BLaER1 (cell line): ENCODE data around the gene MBP.

ENCODE experiments used
- H3K27ac ChIP-seq: shearing (Covaris generic); formaldehyde crosslinking; 2 replicates; pipeline ENCODE4 v1.8.1; 2022
- H3K27me3 ChIP-seq: shearing (Covaris generic); formaldehyde crosslinking; 2 replicates; pipeline ENCODE4 v1.8.1; 2022
- H3K36me3 ChIP-seq: shearing (Covaris generic); formaldehyde crosslinking; 2 replicates; pipeline ENCODE4 v1.8.1; 2022
- H3K4me1 ChIP-seq: shearing (Covaris generic); formaldehyde crosslinking; 2 replicates; pipeline ENCODE4 v1.8.1; 2022
- H3K4me2 ChIP-seq: shearing (Covaris generic); formaldehyde crosslinking; 2 replicates; pipeline ENCODE4 v1.8.1; 2022
- H3K4me3 ChIP-seq: shearing (Covaris generic); formaldehyde crosslinking; 2 replicates; pipeline ENCODE4 v1.8.1; 2022
- H3K9ac ChIP-seq: shearing (Covaris generic); formaldehyde crosslinking; 2 replicates; pipeline ENCODE4 v1.8.1; 2022
- H3K9me3 ChIP-seq: shearing (Covaris generic); formaldehyde crosslinking; 2 replicates; pipeline ENCODE4 v1.8.1; 2022
- H4K20me1 ChIP-seq: shearing (Covaris generic); formaldehyde crosslinking; 2 replicates; pipeline ENCODE4 v1.8.1; 2022
- Cebpa-rat ChIP-seq: shearing (Covaris generic); IDR thresholded peaks from 2 replicates; pipeline ENCODE4 v1.8.1; 2022

MBP gene

GRCh38 chr18:77165503-77166188 lies 33.1 kb upstream of the MBP start:
- H3K27ac ChIP-seq: no peak overlapping the region
- H3K4me1 ChIP-seq: peaks cover 25% of the 10 kb centered on the region
- no peaks in the 10 kb centered on the region for H3K36me3 ChIP-seq
- no peaks in the 10 kb centered on the region for H3K27me3 ChIP-seq
- no peaks in the 10 kb centered on the region for H4K20me1 ChIP-seq
- H3K4me2 ChIP-seq: no peak overlapping the region
- no peaks in the 10 kb centered on the region for H3K9me3 ChIP-seq
- H3K9ac ChIP-seq: no peak overlapping the region
- TF ChIP-seq Cebpa-rat: no peak
- H3K4me3 ChIP-seq: no peak overlapping the region

DNA sequence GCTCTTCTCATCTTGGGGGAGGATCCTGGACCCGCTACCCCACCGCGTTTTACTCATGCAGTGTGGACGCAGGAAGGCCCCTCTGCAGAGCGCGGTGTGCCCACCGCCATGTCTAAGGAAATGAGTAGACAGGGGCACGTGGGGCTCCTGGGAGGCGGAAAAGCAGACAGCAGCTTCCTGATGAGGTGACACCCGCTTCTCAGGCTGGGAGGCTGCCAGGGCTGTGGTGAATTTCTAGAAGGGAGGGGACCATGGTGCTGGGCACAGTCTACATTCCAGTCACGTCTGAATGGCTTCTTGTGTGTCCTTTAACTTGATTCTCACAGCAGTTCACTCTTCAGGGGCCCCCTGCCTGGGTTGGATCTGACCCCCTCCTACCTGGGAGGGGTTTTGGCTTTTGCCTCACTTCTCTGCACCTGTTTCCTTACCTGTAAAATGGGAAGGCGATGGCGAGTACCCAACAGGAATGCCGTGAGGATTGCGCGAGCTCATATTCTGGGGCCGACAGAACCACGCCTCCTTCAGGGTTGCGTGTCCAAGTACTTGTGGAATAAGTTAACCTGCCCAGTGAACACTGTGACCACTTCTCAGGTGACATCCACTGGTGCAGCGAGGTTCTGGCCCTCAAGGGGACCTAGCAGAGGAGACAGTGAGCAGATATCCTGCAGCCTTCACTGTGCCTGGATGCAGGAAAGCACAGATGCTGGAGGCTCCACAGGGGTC lies 32.3 kb upstream of the MBP start:
- Histone ChIP-seq H3K4me1 (peaks cover 25% of the 10 kb centered on the region), H3K4me2 (peak overlapping the region; percentile 11; the same call in 1 of the 2 replicates), H3K9ac (no peak overlapping the region), H3K36me3 (no peaks in the 10 kb centered on the region), H4K20me1 (no peaks in the 10 kb centered on the region), H3K27ac (no peak overlapping the region), H3K9me3 (no peaks in the 10 kb centered on the region), H3K4me3 (no peak overlapping the region), H3K27me3 (no peaks in the 10 kb centered on the region)
- TF ChIP-seq Cebpa-rat: no peak

DNA sequence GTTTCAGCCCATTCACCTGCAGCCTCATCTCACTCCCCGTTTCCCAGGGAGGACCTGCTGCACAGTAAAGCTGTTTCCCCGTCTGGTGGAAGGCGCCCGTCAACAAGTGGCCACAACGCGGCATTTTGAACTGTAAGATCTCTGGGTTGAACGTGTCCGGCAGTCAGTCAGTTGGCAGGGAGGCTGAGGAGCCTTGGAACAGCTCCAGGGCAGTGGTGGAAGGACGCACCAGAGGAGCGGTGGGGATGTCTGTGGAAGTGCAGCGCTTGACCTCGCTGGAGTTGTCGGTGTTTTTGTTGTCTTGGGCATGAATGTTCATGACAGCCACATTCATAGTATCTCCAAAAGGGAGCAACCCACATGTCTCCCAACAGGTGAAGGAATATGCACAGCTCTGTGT lies 31.4 kb upstream of the MBP start:
- H3K27ac ChIP-seq: no peak overlapping the region
- no peak for TF ChIP-seq Cebpa-rat
- no peaks in the 10 kb centered on the region for H3K27me3 ChIP-seq
- no peak overlapping the region for H3K4me3 ChIP-seq
- H3K9ac ChIP-seq: no peak overlapping the region
- no peak overlapping the region for H3K4me2 ChIP-seq
- no peaks in the 10 kb centered on the region for H4K20me1 ChIP-seq
- no peaks in the 10 kb centered on the region for H3K36me3 ChIP-seq
- H3K4me1 ChIP-seq: peaks cover 18% of the 10 kb centered on the region
- H3K9me3 ChIP-seq: no peaks in the 10 kb centered on the region

- Histone ChIP-seq H3K9me3 (no peaks in the 10 kb centered on the region), H3K4me1 (peaks cover 6% of the 10 kb centered on the region; the same call in 1 of the 2 replicates), H3K4me3 (no peak overlapping the region), H4K20me1 (no peaks in the 10 kb centered on the region), H3K27ac (no peak overlapping the region), H3K36me3 (no peaks in the 10 kb centered on the region), H3K4me2 (no peak overlapping the region), H3K9ac (no peak overlapping the region), H3K27me3 (no peaks in the 10 kb centered on the region)
- TF ChIP-seq Cebpa-rat: no peak
Measured at GRCh38 chr18:77162580-77162979, 30.0 kb upstream of the MBP start.

DNA sequence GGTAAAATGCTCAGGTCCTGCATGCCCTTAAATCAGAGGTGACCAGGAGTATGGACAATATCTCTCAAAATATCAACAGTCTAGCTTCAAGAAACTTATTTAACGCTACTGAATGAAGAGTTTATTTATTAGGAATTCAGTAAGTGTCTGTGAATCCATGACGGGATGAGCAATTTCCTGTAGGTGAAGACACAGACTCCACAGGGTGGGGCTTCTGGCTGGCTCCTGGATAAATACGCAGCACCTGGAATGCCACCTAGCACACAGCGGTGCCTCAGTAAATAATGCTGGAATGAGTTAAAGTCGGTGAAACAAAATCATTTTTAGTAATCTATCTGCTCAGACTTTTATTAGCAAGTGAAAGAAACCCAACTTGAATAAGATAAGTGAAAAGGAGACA lies 29.4 kb upstream of the MBP start:
- peaks cover 6% of the 10 kb centered on the region; the same call in 1 of the 2 replicates for H3K4me1 ChIP-seq
- no peak overlapping the region for H3K27ac ChIP-seq
- H3K4me3 ChIP-seq: no peak overlapping the region
- no peaks in the 10 kb centered on the region for H3K36me3 ChIP-seq
- H3K27me3 ChIP-seq: no peaks in the 10 kb centered on the region
- H3K9ac ChIP-seq: no peak overlapping the region
- no peak overlapping the region for H3K4me2 ChIP-seq
- no peaks in the 10 kb centered on the region for H4K20me1 ChIP-seq
- no peaks in the 10 kb centered on the region for H3K9me3 ChIP-seq
- no peak for TF ChIP-seq Cebpa-rat

- Histone ChIP-seq H3K36me3 (no peaks in the 10 kb centered on the region), H4K20me1 (no peaks in the 10 kb centered on the region), H3K9me3 (no peaks in the 10 kb centered on the region), H3K4me1 (peaks cover 6% of the 10 kb centered on the region; the same call in 1 of the 2 replicates), H3K4me3 (no peak overlapping the region), H3K4me2 (no peak overlapping the region), H3K27me3 (no peaks in the 10 kb centered on the region), H3K27ac (no peak overlapping the region), H3K9ac (no peak overlapping the region)
- TF ChIP-seq Cebpa-rat: no peak
Measured at GRCh38 chr18:77161383-77161782, 28.8 kb upstream of the MBP start.

DNA sequence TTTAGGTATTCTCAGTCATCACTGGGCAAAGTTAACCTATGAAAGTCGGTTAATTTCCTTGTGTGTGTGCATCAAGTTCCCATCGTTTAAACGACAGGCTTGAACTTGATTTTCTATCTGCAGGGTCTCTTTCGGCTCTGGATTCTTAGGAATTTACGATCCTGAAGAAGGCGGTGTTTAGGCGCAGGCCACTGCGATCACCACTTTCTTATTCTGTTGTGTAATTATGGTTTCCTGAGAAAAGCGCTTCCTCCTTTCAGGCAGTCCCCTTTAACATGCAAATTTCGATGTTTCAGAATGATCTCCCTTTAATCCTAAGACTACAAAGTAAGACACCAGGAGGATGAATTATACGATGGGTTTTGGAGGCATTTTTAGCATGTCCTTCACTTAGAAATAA lies 27.9 kb upstream of the MBP start:
- Histone ChIP-seq H3K27ac (no peak overlapping the region), H3K9me3 (no peaks in the 10 kb centered on the region), H3K4me1 (peaks cover 6% of the 10 kb centered on the region; the same call in 1 of the 2 replicates), H4K20me1 (no peaks in the 10 kb centered on the region), H3K4me2 (no peak overlapping the region), H3K36me3 (no peaks in the 10 kb centered on the region), H3K9ac (no peak overlapping the region), H3K27me3 (no peaks in the 10 kb centered on the region), H3K4me3 (no peak overlapping the region)
- no peak for TF ChIP-seq Cebpa-rat

GRCh38 chr18:77157312-77157711 lies 24.7 kb upstream of the MBP start:
- no peaks in the 10 kb centered on the region for H4K20me1 ChIP-seq
- H3K27ac ChIP-seq: no peak overlapping the region
- H3K4me2 ChIP-seq: no peak overlapping the region
- H3K9me3 ChIP-seq: no peaks in the 10 kb centered on the region
- H3K9ac ChIP-seq: no peak overlapping the region
- no peaks in the 10 kb centered on the region for H3K4me1 ChIP-seq
- no peaks in the 10 kb centered on the region for H3K27me3 ChIP-seq
- H3K4me3 ChIP-seq: no peak overlapping the region
- H3K36me3 ChIP-seq: no peaks in the 10 kb centered on the region
- no peak for TF ChIP-seq Cebpa-rat

DNA sequence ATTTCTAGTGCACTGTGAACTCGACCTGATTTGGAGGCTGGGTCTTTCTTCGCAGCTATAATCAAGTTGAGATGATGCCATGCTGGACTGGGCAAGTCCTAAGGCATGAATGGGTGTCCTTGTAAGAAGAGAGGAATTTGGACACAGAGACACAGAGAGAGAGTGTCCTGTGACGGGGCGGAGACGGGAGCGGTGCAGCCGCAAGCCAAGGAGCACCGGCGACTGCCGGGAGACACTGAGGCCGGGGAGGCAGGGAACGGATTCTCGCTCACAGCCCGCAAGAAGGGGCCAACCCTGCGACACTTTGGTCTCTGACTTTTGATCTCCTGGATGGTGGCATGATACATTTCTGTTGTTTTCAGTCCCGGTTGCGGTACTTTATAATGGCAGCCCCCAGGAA lies 22.4 kb upstream of the MBP start:
- no peak overlapping the region for H3K27ac ChIP-seq
- H4K20me1 ChIP-seq: no peaks in the 10 kb centered on the region
- H3K9ac ChIP-seq: no peak overlapping the region
- 0 out of 2 replicates have a peak, but pooled peaks cover 5% of the 10 kb centered on the region for H3K4me1 ChIP-seq
- no peaks in the 10 kb centered on the region for H3K9me3 ChIP-seq
- no peaks in the 10 kb centered on the region for H3K36me3 ChIP-seq
- TF ChIP-seq Cebpa-rat: no peak
- H3K4me3 ChIP-seq: no peak overlapping the region
- no peak overlapping the region for H3K4me2 ChIP-seq
- no peaks in the 10 kb centered on the region for H3K27me3 ChIP-seq

GRCh38 chr18:77153404-77153803 lies 20.8 kb upstream of the MBP start:
- no peaks in the 10 kb centered on the region for H3K27me3 ChIP-seq
- H3K27ac ChIP-seq: no peak overlapping the region
- 0 out of 2 replicates have a peak, but pooled peaks cover 5% of the 10 kb centered on the region for H3K4me1 ChIP-seq
- no peak overlapping the region for H3K9ac ChIP-seq
- H4K20me1 ChIP-seq: no peaks in the 10 kb centered on the region
- no peak overlapping the region for H3K4me3 ChIP-seq
- no peaks in the 10 kb centered on the region for H3K9me3 ChIP-seq
- H3K36me3 ChIP-seq: no peaks in the 10 kb centered on the region
- TF ChIP-seq Cebpa-rat: no peak
- no peak overlapping the region for H3K4me2 ChIP-seq
